Measurements from ENCODE around the gene SLC18A3. TPM values are rescaled to one million over a fixed set of nuclear protein-coding genes. Genes with fewer than 3 reads are reported as not detected.

SLC18A3 gene
- total RNA-seq, 1 experiment from 2014 or later, result not detected

GRCh38 chr10:49622426-49623425, 12.6 kb downstream of the SLC18A3 start:
- DNase-seq (ENCODE audit: extremely low read depth, low read depth), result no peak

DNA sequence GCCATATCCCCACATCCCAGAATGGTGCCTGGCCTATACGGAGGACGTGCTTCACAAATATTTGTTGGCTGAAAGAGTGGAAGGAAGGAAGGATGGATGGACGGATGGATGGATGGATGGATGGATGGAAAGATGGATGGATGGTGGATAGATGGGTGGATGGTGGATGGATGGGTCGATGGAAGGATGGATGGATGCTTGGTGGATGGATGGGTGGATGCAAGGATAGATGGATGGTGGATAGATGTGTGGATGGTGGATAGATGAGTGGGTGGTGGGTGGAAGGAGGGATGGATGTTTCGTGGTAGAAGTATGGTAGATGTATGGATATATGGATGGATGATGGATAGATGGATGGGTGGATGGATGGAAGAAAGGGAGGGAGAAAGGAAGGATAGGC, 14.5 kb downstream of the SLC18A3 start:
- no peak for DNase-seq (ENCODE audit: extremely low read depth, low read depth)

DNA sequence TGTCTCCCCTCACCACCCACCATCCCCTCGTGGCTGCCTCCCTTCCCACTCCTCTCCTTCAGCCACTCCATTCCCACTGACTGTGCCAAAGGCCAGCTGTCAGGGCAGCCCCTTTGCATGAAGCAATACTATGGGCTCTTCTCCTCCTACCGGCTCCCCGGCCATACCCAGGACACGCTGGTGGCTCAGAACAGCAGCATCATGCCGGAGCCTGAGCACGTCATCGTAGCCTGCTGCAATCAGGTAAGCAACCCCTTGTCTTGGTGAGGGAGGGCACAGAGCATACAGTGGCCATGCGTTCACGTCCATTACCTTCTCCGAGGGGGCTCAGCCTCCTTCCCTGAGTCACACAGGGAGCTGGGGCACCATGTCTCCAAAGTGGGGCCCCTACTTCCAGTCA, 15.3 kb downstream of the SLC18A3 start:
- DNase-seq (ENCODE audit: extremely low read depth, low read depth), result no peak

- no peak for DNase-seq (ENCODE audit: extremely low read depth, low read depth)
These were observed 16.9 kb downstream of the SLC18A3 start for GRCh38 chr10:49627038-49627437.

DNA sequence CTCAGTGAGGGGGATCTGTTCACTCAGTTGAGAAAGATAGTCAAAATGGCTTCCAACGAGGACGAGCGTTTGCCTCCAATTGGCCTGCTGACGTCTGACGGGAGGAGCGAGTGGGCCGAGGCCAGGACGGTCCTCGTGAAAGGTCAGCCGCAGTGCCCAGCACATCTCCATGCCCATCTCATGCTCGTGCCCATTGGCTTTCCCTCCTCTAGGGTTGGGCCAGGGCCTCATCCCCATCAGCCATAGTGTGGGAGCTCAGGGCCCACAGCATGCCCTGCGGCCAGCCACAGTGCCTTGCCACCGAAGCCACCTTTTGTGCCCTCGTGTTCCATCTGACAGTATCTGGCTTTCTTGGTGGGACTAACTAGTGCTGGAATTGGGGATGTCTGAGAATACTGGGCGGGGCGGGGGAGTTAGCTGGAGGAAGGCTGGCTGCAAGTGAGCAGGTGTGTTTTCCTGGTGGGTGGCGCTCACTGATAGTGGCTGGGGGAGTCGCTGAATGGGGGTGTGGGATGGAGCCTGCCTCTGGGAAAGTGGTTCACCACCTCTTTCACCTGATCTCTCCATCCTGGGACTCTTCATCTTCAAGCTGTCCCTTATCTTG, 17.6 kb downstream of the SLC18A3 start:
- no peak for DNase-seq (ENCODE audit: extremely low read depth, low read depth)

DNA sequence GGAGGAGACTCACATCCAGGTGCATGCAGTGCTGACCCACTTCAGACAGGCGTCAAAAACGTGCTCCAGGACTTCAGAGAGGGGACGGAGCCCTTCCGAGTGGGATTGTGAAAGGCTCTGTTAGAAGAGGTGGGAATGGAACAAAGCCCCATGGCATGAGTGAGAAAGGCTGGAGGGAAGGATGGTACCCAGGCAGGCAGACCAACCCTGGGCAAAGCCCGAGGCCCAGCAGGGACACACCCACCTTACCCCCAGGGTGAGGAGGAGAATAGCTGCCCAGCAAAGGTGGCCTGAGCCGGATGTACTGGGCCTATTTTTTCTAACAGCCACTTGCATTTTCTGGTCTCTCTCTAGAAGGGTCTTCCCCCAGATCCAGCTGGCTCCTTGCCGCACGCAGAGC, 18.5 kb downstream of the SLC18A3 start:
- no peak for DNase-seq (ENCODE audit: extremely low read depth, low read depth)

GRCh38 chr10:49629431-49629881, 19.3 kb downstream of the SLC18A3 start:
- no peak for DNase-seq (ENCODE audit: extremely low read depth, low read depth)

- no peak for DNase-seq (ENCODE audit: extremely low read depth, low read depth)
These were observed 21.9 kb downstream of the SLC18A3 start for GRCh38 chr10:49631975-49632374.

DNA sequence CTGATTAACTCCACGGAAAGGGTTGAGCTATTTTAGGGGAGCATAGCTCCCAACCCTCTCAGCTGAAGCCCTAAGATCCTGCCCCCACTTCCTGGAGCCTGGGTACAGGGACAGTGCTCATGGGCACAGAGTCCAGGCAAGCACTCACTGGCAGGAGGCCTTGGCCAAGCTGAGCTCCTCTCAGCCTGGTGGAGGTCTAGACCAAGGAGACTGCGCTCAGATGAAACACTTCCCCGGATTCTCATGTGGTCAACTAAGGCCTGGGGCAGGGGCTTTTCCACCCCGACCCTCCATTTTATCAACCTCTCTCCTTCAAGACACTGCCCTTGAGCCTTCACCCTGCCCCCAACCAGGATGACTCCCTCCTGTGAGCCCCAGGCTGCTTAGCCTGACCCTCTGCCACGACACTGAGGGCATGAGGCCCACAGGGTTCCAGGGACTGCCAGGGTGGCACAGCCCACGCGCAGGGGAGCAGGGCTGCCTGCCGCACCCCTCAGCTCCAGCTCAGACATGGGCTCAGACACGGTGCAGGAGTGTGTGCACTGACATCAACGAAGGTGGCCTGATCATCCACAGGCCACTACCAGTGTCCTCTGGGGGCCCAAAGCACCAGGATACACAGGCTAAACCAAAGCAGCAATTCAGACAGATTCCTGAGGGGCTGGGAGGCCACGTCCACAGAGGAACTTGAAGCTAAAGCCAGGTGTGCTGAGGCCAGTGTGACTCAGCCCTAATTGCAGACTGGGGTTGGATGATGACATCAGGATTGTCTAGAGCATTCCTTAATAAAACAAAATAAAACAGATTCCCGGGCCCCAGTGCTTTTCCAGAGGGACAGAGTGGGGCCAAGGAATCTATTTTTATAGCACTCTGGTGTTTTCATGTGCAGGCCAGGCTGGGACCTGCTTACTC, 22.6 kb downstream of the SLC18A3 start:
- DNase-seq (ENCODE audit: extremely low read depth, low read depth), result no peak

- no peak for DNase-seq (ENCODE audit: extremely low read depth, low read depth)
These were observed 23.4 kb downstream of the SLC18A3 start for GRCh38 chr10:49633327-49634068.

GRCh38 chr10:49634069-49634660, 24.1 kb downstream of the SLC18A3 start:
- DNase-seq (ENCODE audit: extremely low read depth, low read depth), result no peak

DNA sequence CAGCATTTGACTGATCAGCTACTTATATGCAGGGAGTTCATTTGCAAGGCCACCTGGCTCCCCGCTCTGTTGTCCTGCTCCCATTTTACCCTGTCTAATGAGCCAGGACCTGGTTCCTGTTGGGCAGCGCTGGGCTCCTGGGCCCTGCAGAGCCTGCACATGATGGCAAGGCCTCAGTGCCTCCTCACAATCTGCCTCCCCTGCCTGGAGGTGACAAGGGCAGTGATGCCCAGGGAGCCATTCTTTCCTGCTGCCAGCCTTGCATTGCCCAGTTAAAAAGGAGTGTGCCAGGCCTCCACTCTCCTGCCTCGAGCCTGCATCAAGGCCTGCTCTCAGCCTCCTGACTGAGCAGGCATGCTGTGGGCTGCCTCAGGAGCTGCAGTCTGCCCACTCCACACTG, 32.2 kb downstream of the SLC18A3 start:
- DNase-seq (ENCODE audit: extremely low read depth, low read depth), result no peak

DNA sequence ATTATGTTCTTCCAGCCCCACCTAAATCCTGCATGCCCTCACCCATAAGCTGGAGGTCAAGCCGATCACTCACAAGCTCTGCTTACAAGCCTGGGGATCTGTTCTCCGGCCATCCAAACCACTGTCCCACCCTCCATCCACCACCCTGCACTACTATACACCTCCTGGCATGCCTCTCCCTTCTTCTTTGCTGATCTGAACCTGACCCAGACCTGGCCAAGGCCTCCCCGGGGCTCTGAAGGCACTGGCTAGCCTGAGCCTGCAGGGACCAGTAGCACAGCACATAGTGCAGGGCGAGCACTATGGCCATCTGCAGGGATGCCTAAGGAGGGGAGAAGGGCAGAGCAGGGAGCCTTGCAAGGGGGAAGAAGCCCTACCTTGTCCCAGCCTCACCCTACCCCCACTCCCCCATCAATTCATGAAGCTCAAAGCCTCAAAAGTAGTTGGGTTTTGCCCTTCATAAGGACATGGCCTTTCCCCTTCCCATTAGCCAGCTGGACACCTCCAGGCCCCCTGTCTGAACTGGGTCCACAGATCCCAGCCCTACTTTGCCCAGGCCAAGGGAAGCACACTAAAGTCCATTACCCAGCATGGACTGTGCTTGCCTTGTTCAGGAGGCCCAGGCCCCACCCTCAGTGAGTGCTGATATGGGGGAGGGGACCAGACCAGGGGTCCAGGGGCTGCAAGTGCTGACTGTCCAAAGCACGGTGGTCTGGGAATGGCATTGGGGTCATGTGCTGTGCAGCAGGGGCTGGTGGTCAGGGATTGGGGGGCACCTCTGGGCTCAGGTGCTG, 33.3 kb downstream of the SLC18A3 start:
- no peak for DNase-seq (ENCODE audit: extremely low read depth, low read depth)

GRCh38 chr10:49644035-49644646, 34.0 kb downstream of the SLC18A3 start:
- no peak for DNase-seq (ENCODE audit: extremely low read depth, low read depth)

DNA sequence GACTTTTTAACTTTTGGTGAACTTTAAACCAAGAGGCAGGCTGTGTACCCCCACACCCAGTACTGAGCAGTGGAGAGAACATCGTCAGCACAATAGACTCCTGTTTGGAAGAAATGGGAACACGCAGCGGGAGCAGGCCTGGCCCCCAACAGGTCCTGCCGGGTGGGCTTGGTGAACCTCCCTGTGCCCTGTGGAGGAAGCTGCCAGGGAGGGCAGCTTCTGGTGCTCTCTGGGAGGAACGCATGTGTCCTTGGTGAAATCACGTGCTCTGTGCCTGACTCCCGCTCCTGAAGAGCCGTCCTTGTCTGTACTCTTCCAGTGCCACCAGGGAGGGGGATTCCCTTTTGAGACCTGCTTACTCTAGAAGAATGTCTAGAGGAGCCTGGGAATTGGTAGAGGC, 35.3 kb downstream of the SLC18A3 start:
- no peak for DNase-seq (ENCODE audit: extremely low read depth, low read depth)

DNA sequence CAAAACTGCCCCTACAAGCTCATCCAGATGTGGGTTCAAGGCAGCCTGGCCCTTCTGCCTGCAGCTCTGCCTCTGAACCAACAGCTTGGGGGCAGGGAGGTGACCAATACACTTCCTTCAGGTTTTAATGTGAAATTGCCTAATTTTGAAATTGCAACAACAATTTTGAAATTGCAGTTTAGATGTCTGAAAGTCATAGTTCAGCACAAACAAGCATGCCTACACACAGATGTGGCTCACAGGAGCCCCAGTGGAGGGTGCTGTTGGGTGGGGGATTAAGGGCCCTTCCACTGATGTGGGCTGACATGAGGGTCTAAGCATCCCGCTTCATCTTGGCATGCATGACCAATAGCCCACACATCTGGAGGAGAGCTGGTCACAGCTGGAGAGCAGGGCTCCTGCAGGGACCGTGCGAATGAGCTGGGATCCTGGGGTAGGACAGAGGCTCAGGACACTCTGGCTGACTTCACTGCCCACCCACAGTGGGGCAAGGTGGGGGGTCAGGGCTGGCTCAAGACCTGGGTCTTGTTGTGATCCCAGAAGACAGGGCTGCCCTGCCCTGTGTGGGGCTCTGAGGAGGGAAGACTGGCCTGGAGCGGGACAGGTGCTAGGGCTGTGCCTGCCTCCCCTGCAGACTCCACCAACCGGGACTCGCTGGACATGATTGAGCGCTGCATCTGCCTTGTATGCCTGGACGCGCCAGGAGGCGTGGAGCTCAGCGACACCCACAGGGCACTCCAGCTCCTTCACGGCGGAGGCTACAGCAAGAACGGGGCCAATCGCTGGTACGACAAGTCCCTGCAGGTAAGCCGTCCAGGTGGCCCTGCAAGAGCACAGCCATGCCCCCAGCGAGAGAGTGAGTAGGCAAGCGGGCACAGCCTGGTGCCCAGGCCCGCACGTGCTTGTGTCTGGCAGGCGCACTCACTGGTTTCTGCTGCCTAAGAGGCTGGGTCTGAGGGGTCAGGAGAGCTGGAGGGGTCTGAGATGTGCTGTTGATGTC, 36.1 kb downstream of the SLC18A3 start:
- DNase-seq (ENCODE audit: extremely low read depth, low read depth), result no peak

DNA sequence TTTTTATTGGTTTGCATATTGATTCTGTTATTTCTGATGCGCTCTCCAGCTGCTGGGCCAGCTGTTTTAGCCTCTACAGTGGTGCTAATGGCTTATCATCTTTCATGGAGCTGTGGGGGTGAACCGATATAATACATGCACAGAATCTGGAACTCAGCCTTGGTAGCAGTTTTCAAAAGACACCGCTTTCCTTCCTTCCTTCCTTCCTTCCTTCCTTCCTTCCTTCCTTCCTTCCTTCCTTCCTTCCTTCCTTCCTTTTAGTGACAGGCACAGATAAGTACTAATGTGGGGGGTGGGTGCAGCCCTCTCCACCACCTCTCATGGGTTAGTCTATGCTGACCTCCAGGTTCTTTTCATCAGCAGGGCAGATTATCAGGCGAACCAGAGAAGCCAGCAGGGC, 37.4 kb downstream of the SLC18A3 start:
- no peak for DNase-seq (ENCODE audit: extremely low read depth, low read depth)
